HG03460 (cell line): ENCODE data around the gene C2orf66.

ENCODE experiments used
- ATAC-seq: cut with Tn5 transposase; IDR thresholded peaks from one replicate; pipeline ENCODE4 v1.9.1; 2021; ENCODE audit not compliant: unreplicated experiment

C2orf66 gene

DNA sequence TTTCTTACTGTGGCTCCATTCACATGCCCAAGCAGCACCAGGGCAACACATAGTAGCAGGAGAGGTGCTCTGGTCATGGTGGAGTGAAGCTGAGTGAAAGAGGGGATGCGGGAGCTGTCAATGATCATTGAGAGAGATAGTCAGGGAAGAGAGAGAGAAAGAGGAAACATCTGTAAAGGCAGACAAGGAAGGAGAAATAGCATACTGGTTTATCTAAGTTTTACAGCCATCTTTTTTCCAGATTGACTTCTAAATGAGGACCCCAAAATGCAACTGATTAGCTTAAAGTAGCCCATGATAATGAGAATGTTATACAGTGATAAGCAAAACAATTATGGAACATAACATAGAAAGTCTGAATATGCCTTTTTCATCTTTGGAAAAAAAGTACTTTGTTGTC, at the start of gene C2orf66:
C2orf66 (minus strand) TSS at position 96 of the 400 bp plus-strand sequence; CDS start at position 77, 19 bp downstream.
- no peak for ATAC-seq

DNA sequence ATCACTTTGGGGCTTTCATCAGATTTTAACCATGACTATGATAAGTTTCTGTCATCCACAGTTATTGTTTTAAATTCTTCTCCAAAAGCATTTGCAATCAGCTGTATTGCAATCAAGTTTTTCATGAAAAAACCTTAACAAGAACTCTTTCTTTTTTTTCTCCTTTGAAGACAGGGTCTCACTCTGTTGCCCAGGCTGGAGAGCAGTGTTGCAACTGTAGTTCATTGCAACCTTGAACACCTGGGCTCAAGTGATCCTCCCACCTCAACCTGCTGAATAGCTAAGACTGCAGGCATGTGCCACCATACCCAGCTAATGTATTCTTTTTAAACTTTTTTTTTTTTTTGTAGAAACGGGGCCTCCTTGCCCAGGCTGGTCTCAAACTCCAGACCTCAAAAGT, 45.5 kb upstream of the C2orf66 start:
- no peak for ATAC-seq

DNA sequence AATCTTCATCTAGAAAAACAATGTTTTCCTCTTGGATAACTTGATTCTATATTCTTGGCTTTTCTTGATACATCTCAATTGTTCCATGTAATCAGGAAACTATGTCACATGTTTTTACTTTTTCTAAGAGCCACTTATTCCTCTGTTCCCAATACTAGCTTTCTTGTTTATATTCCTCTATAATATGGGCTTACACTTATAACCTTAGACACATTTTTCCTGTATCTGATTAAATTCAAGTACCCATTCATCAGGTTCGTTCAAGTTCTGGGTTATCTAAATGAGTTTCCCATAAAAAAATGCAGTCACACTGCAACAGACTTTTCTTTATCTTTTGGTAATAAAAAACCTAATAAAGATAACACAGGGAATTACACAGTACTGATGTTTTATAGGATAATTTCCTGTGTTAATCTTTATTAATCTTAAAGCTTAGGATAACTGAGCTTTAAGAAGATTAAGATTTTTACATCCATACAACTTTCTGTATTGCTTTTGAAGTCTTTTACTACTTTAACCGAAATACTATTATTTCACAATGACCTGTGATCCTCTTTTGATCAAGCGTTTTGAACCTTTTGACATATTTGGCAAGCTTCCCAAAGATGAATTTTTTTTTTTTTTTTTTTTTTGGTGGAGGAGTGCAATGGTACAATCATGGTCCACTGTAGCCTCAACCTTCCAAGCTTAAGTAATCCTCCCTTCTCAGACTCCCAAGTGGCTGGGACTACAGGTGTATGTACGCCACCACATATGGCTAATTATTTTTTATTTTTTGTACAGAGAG, 44.3 kb upstream of the C2orf66 start:
- ATAC-seq, result no peak

DNA sequence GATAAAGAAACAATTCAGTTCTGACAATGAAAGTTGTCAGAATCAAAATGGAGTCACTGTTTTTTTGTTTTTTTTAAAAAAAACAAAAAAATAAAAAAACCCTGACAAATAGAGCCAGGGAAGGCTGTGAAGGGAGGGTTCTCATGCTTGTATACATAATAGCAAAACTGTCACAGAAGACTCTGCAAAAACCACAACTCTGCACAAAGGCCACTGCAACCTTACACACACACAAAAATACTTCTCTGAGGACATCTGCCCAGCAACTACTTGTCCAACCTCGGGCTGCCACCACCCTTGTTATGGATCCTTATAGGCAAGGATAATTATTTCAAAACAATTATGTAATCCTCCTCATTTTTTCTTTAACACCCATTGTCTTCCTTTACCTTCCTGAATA, 41.9 kb upstream of the C2orf66 start:
- no peak for ATAC-seq

DNA sequence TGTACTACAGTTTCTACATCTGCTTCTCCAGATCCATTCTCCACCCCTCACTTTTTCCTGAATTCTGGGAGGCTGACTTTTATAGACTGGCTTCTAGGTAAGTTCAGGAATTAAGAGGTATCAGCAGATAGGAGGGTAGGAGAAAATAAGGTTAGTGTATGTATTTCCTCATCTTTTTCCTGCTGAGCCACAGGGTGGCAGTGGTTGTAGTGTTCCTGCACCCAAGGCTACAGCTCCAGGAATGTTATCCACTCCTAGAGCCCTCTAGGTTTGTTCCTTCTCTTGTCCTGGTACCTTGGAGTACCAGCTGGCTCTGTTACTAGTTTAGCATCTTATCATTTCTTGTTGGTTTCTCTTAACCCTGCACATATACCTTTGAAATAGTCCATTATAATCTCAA, 40.7 kb upstream of the C2orf66 start:
- no peak for ATAC-seq

DNA sequence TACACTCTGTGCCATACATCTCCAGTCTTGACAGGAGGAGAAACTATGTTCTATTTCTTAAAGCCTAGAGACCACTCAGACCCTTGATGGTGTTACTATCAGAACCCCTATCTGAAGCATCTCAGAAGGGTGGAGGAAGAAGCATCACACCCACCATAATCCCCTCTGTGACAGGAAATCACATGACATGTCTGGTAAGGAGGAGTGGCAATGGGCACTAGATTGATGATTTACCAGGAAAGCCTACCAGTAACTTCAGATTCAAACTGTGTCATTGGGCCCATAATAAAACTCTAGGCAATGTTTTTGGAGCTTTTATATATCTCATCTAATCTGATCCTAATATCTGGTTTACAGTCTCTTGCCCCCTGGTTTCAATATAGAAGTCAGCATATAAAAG, 37.1 kb upstream of the C2orf66 start:
- ATAC-seq, result no peak

DNA sequence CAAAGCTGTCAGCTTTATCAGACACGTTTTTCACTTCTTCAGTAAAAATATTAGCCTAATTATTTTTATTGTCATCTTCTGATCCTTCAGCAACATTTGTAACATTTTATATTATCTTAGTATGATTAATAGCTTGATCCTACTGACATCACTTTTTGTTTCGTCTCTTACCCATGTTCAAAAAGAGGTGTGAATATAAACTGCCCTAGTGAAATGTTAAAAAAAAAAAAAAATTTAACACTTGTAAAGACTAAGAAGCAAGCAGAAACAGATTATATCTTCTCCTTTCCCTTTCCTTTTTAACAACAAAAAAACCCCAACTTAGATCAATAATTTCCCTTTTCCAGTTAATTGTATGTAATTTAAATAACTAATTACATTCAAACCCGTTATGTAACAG, 36.2 kb upstream of the C2orf66 start:
- no peak for ATAC-seq

DNA sequence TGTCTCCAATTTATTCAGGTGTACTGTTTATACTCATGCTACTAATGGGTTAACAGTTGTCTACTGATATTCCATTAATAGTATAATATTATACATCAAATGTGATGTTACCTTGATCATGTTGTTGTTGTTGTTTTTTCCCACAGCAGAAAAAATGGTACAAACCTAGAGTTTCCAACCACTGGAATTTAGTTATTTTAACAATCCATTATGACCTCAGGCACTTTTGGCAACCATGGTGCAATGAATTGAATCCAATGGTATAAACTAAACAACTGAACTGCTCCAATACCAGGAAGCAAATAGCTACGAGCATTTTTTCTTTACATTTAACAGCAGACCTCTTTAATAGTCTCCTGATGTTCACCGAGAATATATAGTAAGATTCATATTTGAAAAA, 31.0 kb upstream of the C2orf66 start:
- no peak for ATAC-seq

DNA sequence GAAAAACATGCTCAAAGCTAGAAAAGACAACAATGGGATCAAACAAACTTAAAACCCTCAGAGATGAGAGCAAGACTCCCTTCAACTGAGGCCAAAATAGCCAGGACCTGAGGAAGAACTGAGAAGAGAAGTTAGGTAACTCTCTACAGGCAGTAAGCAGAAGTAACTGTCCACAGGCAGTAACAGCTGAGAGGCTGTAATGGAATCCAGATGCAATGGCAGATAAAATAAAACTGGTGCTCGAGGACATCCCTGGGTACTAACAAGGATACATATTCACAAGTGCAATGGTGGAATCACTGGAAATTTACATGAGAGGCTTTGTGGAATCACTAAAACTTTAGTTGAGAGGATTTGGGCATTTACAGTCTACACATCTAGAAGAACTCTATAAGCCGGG, 30.4 kb upstream of the C2orf66 start:
- no peak for ATAC-seq

DNA sequence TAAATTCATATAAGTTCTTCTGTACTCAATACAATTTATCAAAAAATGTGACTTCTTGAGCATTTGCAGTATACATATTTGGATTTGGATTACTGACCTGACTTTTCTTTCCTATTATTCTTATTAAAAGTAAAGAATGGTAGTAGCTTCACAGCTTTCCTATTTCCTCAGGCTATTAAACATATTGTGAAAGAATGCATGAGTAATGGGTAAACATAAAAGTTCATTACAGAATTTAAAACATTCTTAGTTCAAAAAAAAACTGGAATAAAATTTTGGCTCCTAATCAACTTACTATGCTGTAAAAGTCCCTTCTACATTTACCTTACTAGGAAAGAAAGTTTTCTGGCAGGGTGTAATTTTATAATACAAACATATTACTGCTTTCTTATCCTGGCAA, 27.3 kb upstream of the C2orf66 start:
- no peak for ATAC-seq

DNA sequence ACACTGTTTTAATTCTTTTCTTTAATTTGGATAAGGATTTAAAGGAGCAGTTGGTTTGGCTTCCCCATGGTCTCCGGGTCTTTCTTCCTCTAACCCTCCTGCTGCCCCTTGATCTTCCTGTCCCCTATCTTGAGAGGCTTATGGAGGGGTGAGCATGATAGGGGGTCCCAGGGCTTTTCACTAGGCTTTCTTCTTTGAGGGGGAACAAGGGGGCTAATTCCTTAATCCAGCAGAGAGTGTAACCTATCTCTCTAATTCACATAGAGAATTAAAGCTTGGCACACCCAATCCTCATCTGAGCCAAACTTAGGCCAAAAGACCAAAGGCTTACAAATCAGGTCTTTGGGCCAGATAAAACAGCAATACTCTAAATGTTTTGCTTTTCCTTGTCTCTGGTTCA, 21.5 kb upstream of the C2orf66 start:
- ATAC-seq, result no peak

DNA sequence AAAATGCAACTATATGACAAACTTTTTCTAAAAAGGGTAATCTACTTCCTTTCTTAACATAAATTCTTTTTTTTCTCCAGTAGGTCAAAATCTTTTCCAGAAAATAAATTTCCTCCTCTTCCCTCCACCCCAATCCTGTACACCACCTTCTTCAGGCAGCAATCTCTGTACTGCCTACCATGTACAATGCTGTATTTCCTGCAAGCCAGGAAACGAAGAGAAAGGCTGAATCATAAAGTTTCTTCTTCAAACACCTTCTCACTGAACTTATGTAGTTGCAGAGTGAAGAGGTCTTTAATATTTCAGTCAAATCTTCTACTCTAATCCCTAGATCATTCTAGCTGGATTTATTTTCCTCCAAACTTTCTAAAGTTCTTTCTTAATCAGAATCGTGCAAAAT, 18.2 kb upstream of the C2orf66 start:
- ATAC-seq, result no peak

DNA sequence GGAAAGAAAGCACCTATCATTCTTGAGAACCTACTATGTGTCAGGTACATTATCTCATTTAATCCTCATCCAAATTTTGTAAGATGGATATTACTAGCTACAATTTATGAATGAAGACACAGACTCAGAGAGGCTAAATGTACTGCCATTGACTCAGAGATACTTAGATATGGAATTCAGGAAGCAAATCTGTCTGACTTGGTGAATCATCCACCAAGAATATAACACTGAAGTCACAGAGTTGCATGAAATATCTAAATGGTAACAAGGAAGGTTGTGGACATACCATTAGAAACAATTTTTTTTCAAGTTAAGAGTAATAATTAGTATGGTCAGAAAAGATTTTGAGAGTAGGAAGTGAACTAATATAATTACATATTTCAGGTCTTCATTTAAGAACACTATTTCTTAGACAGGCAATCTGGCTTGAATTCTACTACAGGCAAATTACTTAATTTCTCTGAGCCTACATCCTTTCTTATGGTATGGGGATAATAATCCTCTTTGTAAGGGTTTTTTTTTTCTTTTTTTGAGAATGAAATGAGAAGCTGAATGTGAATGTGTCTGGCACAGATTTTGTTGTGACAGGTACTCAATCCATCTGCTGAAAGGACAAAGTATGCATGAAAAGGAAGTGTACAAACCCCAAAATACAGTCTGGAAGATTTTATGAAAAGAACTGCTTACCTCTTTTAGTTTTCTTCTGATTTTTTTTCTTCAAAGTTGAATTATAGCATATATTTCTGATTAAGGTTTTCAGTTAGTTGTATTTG, 14.8 kb upstream of the C2orf66 start:
- no peak for ATAC-seq

DNA sequence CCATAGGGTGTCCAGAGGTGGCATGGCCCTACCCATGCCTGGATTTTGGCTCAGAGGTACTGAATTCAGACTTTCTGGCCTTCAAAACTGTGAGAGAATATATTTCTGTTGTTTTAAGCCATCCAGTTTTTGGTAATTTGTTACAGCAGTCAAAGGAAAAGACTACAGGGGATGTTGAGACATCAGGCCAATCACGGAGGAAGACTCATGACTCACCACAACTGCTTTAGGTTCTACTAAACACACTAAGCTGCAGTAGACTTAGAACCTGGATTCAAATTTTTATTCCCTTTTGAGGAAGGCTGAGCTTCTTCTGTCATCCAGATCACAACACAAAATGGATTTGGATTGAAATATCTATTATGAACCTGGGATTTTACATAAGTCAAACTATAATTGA, 12.0 kb upstream of the C2orf66 start:
- ATAC-seq, result no peak

DNA sequence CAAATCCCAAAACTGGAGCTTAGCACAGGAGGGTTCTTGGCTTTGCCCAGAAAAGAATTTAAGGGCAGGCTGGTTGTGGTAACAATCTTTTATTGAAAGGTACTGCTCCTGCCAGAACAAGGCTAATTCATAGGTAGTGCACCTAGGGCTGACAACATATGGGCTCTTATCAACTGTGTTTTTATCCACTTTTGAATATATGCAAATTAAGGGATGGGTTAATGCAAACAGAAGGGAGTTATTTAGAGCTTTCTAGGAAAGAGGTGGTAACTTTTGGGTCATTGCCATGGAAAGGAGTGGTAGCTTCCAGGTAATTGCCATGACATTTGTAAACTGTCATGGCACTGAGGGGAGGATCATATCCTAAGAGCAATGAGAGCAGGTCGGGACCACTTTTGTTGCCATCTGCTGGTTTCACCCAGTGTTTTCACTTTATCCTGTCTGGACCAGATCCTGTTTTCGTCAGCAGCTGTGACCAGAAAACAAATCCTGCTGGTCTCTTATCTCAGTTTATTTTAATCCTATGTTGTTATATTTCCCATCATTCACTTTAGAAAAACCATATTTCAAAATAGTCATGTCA, 981 bp downstream of the C2orf66 start:
- no peak for ATAC-seq

DNA sequence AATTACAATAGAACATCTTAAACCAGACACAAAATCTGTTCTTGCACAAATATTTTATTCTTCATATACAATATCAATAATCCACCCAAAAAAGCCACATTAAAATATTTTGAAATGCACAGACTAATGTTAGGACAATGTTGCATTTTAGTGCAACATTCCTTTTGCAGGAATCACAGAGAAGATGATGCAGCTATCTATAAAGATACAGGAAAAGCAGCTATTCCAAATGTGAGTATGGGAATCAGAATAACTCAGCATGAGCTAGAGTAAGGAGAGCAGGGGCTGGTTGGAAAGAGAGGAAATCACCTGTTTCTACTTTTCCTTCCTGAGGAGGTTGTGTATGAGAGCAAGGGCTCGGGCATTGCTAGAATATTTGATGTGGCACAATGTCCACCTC, 4.8 kb downstream of the C2orf66 start:
- no peak for ATAC-seq

DNA sequence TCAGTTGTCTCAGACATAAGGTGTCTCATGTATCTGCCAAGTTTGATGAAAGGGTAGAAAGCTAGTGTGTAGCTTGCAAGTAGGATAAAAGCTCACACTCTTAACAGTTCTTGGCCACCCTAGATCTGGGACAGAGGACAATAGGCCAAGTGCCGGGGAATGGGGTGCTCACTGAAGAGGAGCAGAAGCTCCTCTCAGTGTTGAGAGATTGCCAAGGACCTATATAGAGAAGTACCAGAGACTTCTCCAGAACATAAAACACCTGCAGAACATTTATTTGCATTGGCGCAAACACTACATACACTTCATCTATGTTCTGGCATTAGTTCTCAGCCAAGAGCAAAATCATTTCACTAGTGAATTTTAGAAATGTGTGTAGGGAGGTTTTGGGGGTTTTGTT, 6.8 kb downstream of the C2orf66 start:
- ATAC-seq, result no peak

DNA sequence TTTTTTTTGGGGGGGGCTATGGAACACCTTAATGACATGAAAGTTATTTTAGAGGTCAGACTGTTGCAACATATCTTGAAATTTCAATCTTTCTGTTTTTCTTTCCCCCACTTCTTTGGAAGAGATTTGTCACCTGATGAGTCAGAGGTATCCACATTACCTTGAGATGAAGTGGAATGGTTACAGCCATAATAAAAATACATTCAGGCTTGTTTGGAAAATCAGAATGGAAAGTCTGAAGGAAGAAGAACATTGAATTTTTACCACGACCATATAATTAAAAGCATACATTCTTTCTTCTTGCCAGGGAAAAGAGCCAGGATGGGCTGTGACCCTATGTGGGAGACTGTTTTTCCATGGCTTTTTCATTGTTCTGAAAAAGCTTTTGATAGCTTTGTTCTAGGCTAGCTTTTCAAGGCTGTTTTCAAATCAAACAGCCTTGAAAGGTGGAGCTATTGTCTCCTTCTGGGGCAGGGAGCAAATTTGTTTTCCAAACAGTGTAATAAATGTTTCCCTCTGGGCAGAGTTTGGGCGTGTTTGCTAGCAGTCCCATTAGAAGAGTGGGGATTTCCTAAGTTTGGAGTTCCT, 7.4 kb downstream of the C2orf66 start:
- no peak for ATAC-seq

DNA sequence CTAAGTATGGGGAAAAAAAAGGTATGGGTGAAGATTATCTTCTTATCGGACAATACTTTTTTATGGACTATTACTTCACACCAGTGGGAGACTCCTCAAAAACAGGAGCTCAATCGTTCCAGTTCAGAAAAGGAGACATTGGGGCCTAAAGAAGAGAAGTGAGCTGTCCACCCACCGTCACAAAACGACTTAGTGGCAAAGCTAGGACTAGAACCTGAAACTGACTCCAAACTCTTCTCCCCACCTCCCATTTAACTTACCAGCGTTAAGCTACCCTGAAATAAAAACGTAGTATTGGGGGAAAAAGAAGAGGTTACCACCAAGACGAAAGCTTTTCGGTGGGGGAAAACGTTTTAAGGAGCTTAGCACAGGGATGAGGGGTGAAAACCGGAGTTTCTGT, 10.2 kb downstream of the C2orf66 start:
- no peak for ATAC-seq

DNA sequence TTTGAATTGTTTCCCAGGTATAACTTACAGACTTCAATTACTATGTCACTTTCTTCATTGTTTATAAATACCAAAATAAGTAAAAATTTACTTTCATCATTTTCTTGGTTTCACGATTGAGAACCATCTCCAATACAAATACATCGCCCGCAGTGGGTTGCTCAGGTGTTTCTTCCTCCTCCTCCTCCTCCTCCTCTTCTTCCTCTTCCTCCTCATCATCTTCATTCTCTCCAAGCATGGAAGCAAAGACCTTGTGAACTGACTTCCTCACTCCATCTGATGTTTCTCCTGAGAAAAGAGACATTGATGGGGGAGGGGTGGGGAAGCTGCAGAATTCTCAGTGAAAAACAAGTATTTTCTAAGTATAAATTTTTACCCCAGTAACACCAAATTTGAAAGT, 16.3 kb downstream of the C2orf66 start:
- ATAC-seq, result no peak

DNA sequence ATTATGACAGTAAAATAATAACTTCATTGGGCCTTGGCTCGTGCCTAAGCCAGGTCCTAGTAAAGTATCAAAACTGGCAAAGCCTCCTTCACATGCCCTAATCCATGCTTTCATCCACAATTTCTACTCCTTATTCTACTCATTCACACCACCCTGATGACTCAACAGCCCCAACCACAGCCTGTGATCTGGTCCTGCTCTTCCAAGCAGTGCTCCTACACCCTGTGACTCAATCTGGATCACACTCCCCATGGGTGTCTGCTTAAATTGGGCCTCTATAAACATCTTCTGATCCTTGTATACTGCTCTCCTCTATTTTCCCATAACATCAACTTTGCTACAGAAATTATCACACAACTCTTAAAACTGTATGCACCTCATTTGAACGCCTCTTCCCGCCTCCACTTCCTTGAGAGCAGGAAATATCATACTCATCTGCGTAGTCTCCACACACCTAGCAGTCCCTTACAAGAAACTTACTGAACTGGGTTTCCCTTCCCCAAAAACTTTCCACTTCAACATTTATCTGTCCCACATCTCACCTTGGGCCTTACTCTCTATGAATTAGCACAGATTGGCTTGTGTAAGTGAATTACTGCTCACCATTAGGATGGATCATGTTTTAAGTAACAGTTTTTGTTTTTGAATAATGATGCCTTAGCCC, 25.6 kb downstream of the C2orf66 start:
- no peak for ATAC-seq
